HepG2 (cell line): ENCODE results near the gene ABCB10. TPM values are rescaled to one million over a fixed set of nuclear protein-coding genes. Genes with fewer than 3 reads are reported as not detected.

Source experiments
- ARID4A ChIP-seq: sonication (generic); formaldehyde crosslinking; IDR thresholded peaks from 2 replicates; pipeline ENCODE4 v1.5.0; 2020; ENCODE audit warnings: mild to moderate bottlenecking, missing genetic modification reagents, borderline replicate concordance
- BCL6 ChIP-seq: IDR thresholded peaks from 2 replicates; pipeline ENCODE4 v1.6.1; 2016; ENCODE audit warnings: missing genetic modification reagents, missing compliant biosample characterization
- FOXJ3 ChIP-seq: sonication (generic); formaldehyde crosslinking; IDR thresholded peaks from 2 replicates; pipeline ENCODE4 v1.4.0; 2020; ENCODE audit warnings: missing genetic modification reagents, mild to moderate bottlenecking, borderline replicate concordance
- HMGXB3 ChIP-seq: sonication (generic); formaldehyde crosslinking; IDR thresholded peaks from 2 replicates; pipeline ENCODE4 v1.4.0; 2020; ENCODE audit warnings: missing genetic modification reagents, borderline replicate concordance
- MEIS2 ChIP-seq: sonication (generic); formaldehyde crosslinking; IDR thresholded peaks from 2 replicates; pipeline ENCODE4 v1.9.0; 2021; ENCODE audit warnings: mild to moderate bottlenecking, missing genetic modification reagents
- MIER2 ChIP-seq: IDR thresholded peaks from 2 replicates; pipeline ENCODE4 v1.6.1; 2016; ENCODE audit warnings: missing biosample characterization, missing genetic modification reagents
- MLX ChIP-seq: IDR thresholded peaks from 2 replicates; pipeline ENCODE4 v1.6.1; 2016
- MXI1 ChIP-seq: IDR thresholded peaks from 3 replicates; pipeline ENCODE4 v1.6.1; 2012; ENCODE audit warnings: low read depth, low read length, inconsistent platforms, borderline replicate concordance
- PITX1 ChIP-seq: sonication (generic); formaldehyde crosslinking; IDR thresholded peaks from 2 replicates; pipeline ENCODE4 v1.5.1; 2020; ENCODE audit warnings: mild to moderate bottlenecking, missing genetic modification reagents
- SETDB1 ChIP-seq: sonication (generic); formaldehyde crosslinking; IDR thresholded peaks from 2 replicates; pipeline ENCODE4 v1.5.1; 2020; ENCODE audit warnings: missing genetic modification reagents, mild to moderate bottlenecking, borderline replicate concordance
- SNAPC2 ChIP-seq: sonication (generic); formaldehyde crosslinking; IDR thresholded peaks from 2 replicates; pipeline ENCODE4 v1.8.1; 2022; ENCODE audit warnings: mild to moderate bottlenecking, missing genetic modification reagents
- SOX5 ChIP-seq: IDR thresholded peaks from 2 replicates; pipeline ENCODE4 v1.6.1; 2016; ENCODE audit warnings: borderline replicate concordance
- ZBTB34 ChIP-seq: sonication (generic); formaldehyde crosslinking; IDR thresholded peaks from 2 replicates; pipeline ENCODE4 v1.8.0; 2022; ENCODE audit warnings: mild to moderate bottlenecking, missing genetic modification reagents
- ZMYM2 ChIP-seq: sonication (generic); formaldehyde crosslinking; IDR thresholded peaks from 2 replicates; pipeline ENCODE4 v1.8.0; 2022; ENCODE audit warnings: mild to moderate bottlenecking, missing genetic modification reagents
- ZNF264 ChIP-seq: sonication (generic); formaldehyde crosslinking; IDR thresholded peaks from 2 replicates; pipeline ENCODE4 v1.4.0; 2020; ENCODE audit warnings: missing genetic modification reagents
- ZNF468 ChIP-seq: sonication (generic); formaldehyde crosslinking; IDR thresholded peaks from 2 replicates; pipeline ENCODE4 v1.8.0; 2022; ENCODE audit warnings: mild to moderate bottlenecking, moderate library complexity, missing genetic modification reagents
- ZNF549 ChIP-seq: sonication (generic); formaldehyde crosslinking; IDR thresholded peaks from 2 replicates; pipeline ENCODE4 v1.5.0; 2020; ENCODE audit warnings: missing genetic modification reagents
- ZNF652 ChIP-seq: IDR thresholded peaks from 2 replicates; pipeline ENCODE4 v1.6.1; 2016; ENCODE audit warnings: low read depth, borderline replicate concordance
- ZNF674 ChIP-seq: sonication (generic); formaldehyde crosslinking; IDR thresholded peaks from 2 replicates; pipeline ENCODE4 v1.5.0; 2020; ENCODE audit warnings: low read depth, mild to moderate bottlenecking, missing genetic modification reagents
- ZSCAN20 ChIP-seq: sonication (generic); formaldehyde crosslinking; IDR thresholded peaks from 2 replicates; pipeline ENCODE4 v1.4.0; 2020; ENCODE audit warnings: missing genetic modification reagents, mild to moderate bottlenecking, borderline replicate concordance
- polyA plus RNA-seq, 8 experiments: library from polyadenylated mRNA; depleted of rRNA in 3 of 8; stranded (reverse) in 7 of 8; unstranded in 1 of 8; fragments of >200 nt; fragmentation: Illumina TruSeq in 4 of 8; extraction: Trizol in 4 of 8; gene quantifications; 2 replicates each; pipeline versions ENCODE4 v1.2.1 to v1.2.3, GENCODE V29; 2011 to 2016; ENCODE audit warnings: low read depth in 4 of 8, missing spikeins in 1 of 8, mixed read lengths in 1 of 8; ENCODE audit not compliant: insufficient read depth in 1 of 8
- total RNA-seq, 5 experiments: library from RNA; depleted of rRNA; stranded (reverse); fragments of >200 nt; fragmentation: Illumina TruSeq; extraction: Trizol; gene quantifications; 2 replicates each; pipeline ENCODE4 v1.2.3, GENCODE V29; 2016; ENCODE audit warnings: low read depth in 1 of 5

The ABCB10 gene
- total and polyA plus RNA-seq, 2 of the 13 experiments (the other 11 are each of a cell fraction or from before 2014, with no cell fraction given): 11.2 to 28.9 TPM

- TF ChIP-seq ARID4A (CRISPR knock-in tag): peak; percentile 60; the same call in 1 of the 2 replicates
- 0 out of 2 replicates have a peak, but pooled peaks have one; percentile 44 for TF ChIP-seq ZNF674 (CRISPR knock-in tag)
- no peak for TF ChIP-seq MEIS2 (CRISPR knock-in tag)
- TF ChIP-seq BCL6 (CRISPR knock-in tag): peak; percentile 85
- TF ChIP-seq ZNF549: no peak
- TF ChIP-seq SOX5 (CRISPR knock-in tag): peak; percentile 71
- 0 out of 2 replicates have a peak, but pooled peaks have one; percentile 42 for TF ChIP-seq FOXJ3 (CRISPR knock-in tag)
- TF ChIP-seq MIER2 (CRISPR knock-in tag): no peak
- TF ChIP-seq ZNF468 (CRISPR knock-in tag): no peak
- TF ChIP-seq ZMYM2 (CRISPR knock-in tag): 0 out of 2 replicates have a peak, but pooled peaks have one; percentile 32
- TF ChIP-seq SNAPC2 (CRISPR knock-in tag): no peak
- peak; percentile 72; the same call in 1 of the 2 replicates for TF ChIP-seq ZNF652 (CRISPR knock-in tag)
- TF ChIP-seq ZBTB34 (CRISPR knock-in tag): no peak
- no peak for TF ChIP-seq ZNF264 (CRISPR knock-in tag)
- TF ChIP-seq MXI1: peak; percentile 97; the same call in 2 of the 3 replicates
- TF ChIP-seq SETDB1 (CRISPR knock-in tag): no peak
- TF ChIP-seq ZSCAN20: no peak
- peak; percentile 36; the same call in 1 of the 2 replicates for TF ChIP-seq HMGXB3 (CRISPR knock-in tag)
- TF ChIP-seq PITX1 (CRISPR knock-in tag): 0 out of 2 replicates have a peak, but pooled peaks have one; percentile 26
- peak; percentile 48; the same call in 1 of the 2 replicates for TF ChIP-seq MLX (CRISPR knock-in tag)
Observed at GRCh38 chr1:229509576-229509975, 48.9 kb downstream of the ABCB10 start (continued).
